Left hindlimb (tissue), 1 donor: Measurements from ENCODE around the gene HDAC1.
"Not testable (repeated sequence)": the region's sequence is repeated elsewhere in the genome, so short reads cannot be mapped to it uniquely, and the experiment has no call there.

Experiments
- DNase-seq: peaks from one replicate; pipeline ENCODE4 v3.0.0-alpha.2; 2018

Gene HDAC1

GRCh38 chr1:32291708-32292538 lies at the start of gene HDAC1:
Gene HDAC1, plus strand, starts transcription at chr1:32292083. Its CDS starts 87 bp downstream, at chr1:32292170.
- peak; percentile 93 for DNase-seq

GRCh38 chr1:32242341-32242851 lies 49.5 kb upstream of the HDAC1 start:
- DNase-seq = peak; percentile 66

GRCh38 chr1:32246888-32247273 lies 45.0 kb upstream of the HDAC1 start, which contains the start of gene FAM167B:
Gene FAM167B, plus strand, starts transcription at chr1:32247222. Its CDS starts 200 bp downstream, at chr1:32247422.
- DNase-seq = no peak

- DNase-seq = no peak
These were observed 44.4 kb upstream of the HDAC1 start for GRCh38 chr1:32247452-32247851.

- peak; percentile 72 for DNase-seq
These were observed 43.6 kb upstream of the HDAC1 start for GRCh38 chr1:32247983-32248889.

GRCh38 chr1:32249831-32250525 lies 41.9 kb upstream of the HDAC1 start:
- DNase-seq = no peak

GRCh38 chr1:32250893-32251716 lies 40.8 kb upstream of the HDAC1 start, which contains the start of gene LCK:
Gene LCK, plus strand, starts transcription at chr1:32251265. Its CDS starts 23,065 bp downstream, at chr1:32274330.
- DNase-seq = no peak

GRCh38 chr1:32255072-32256071 lies 36.5 kb upstream of the HDAC1 start:
- no peak for DNase-seq

- no peak for DNase-seq
These were observed 35.2 kb upstream of the HDAC1 start for GRCh38 chr1:32256473-32257226.

GRCh38 chr1:32257227-32257508 lies 34.7 kb upstream of the HDAC1 start:
- no peak for DNase-seq

- not testable (repeated sequence) for DNase-seq
These were observed 28.7 kb upstream of the HDAC1 start for GRCh38 chr1:32263236-32263593.

GRCh38 chr1:32263744-32264143 lies 28.1 kb upstream of the HDAC1 start:
- no peak for DNase-seq

- no peak for DNase-seq
These were observed 26.0 kb upstream of the HDAC1 start for GRCh38 chr1:32265846-32266245.

- no peak for DNase-seq
These were observed 24.8 kb upstream of the HDAC1 start for GRCh38 chr1:32266921-32267591.

- DNase-seq = no peak
These were observed 22.1 kb upstream of the HDAC1 start for GRCh38 chr1:32269744-32270143.

GRCh38 chr1:32272557-32273390 lies 19.1 kb upstream of the HDAC1 start:
- no peak for DNase-seq

GRCh38 chr1:32273391-32274208 lies 18.3 kb upstream of the HDAC1 start:
- DNase-seq = no peak
